HepG2 (cell line): ENCODE measurements around the gene RALB. TPM values are rescaled to one million over a fixed set of nuclear protein-coding genes. Genes with fewer than 3 reads are reported as not detected.
A peak's percentile ranks its signal among the peaks of the same experiment; 100 is the strongest.

Source experiments
- FOXK2 ChIP-seq: fragments of 450-650 bp; IDR thresholded peaks from 2 replicates; pipeline ENCODE4 v1.6.1; 2016
- GPN1 ChIP-seq: sonication (generic); formaldehyde crosslinking; IDR thresholded peaks from 2 replicates; pipeline ENCODE4 v1.5.1; 2020; ENCODE audit warnings: missing genetic modification reagents, borderline replicate concordance
- IKZF4 ChIP-seq: sonication (generic); formaldehyde crosslinking; IDR thresholded peaks from 2 replicates; pipeline ENCODE4 v1.5.1; 2020; ENCODE audit warnings: borderline replicate concordance, mild to moderate bottlenecking, low read depth, missing genetic modification reagents; ENCODE audit errors: not compliant biosample characterization
- ISL2 ChIP-seq: sonication (generic); formaldehyde crosslinking; IDR thresholded peaks from 2 replicates; pipeline ENCODE4 v1.5.0; 2020; ENCODE audit warnings: missing genetic modification reagents
- RFXAP ChIP-seq: sonication (generic); formaldehyde crosslinking; IDR thresholded peaks from 2 replicates; pipeline ENCODE4 v1.4.0; 2020; ENCODE audit warnings: missing genetic modification reagents, borderline replicate concordance
- SMARCC2 ChIP-seq: fragments of 450-650 bp; IDR thresholded peaks from 2 replicates; pipeline ENCODE4 v1.6.1; 2017; ENCODE audit warnings: antibody characterized with exemption, mild to moderate bottlenecking
- ZFYVE20 ChIP-seq: sonication (generic); formaldehyde crosslinking; IDR thresholded peaks from 2 replicates; pipeline ENCODE4 v1.8.0; 2023; ENCODE audit warnings: low read depth, mild to moderate bottlenecking, moderate library complexity, missing genetic modification reagents, borderline replicate concordance
- ZNF251 ChIP-seq: sonication (generic); formaldehyde crosslinking; IDR thresholded peaks from 2 replicates; pipeline ENCODE4 v1.9.0; 2021; ENCODE audit warnings: mild to moderate bottlenecking, missing genetic modification reagents
- ZNF678 ChIP-seq: sonication (generic); formaldehyde crosslinking; IDR thresholded peaks from 2 replicates; pipeline ENCODE4 v1.4.0; 2020; ENCODE audit warnings: mild to moderate bottlenecking, missing genetic modification reagents
- polyA plus RNA-seq, 8 experiments: library from polyadenylated mRNA; depleted of rRNA in 3 of 8; stranded (reverse) in 7 of 8; unstranded in 1 of 8; fragments of >200 nt; fragmentation: Illumina TruSeq in 4 of 8; extraction: Trizol in 4 of 8; gene quantifications; 2 replicates each; pipeline versions ENCODE4 v1.2.1 to v1.2.3, GENCODE V29; 2011 to 2016; ENCODE audit warnings: low read depth in 4 of 8, missing spikeins in 1 of 8, mixed read lengths in 1 of 8; ENCODE audit not compliant: insufficient read depth in 1 of 8
- total RNA-seq, 5 experiments: library from RNA; depleted of rRNA; stranded (reverse); fragments of >200 nt; fragmentation: Illumina TruSeq; extraction: Trizol; gene quantifications; 2 replicates each; pipeline ENCODE4 v1.2.3, GENCODE V29; 2016; ENCODE audit warnings: low read depth in 1 of 5
- TF ChIP-seq, protein P1 (sequence below), 2 experiments: sonication (generic) in 1 of 2; formaldehyde crosslinking in 1 of 2; IDR thresholded peaks; 2 replicates each; pipeline versions ENCODE4 v1.4.0 to v1.6.1; 2016 to 2020; ENCODE audit warnings: borderline replicate concordance in 1 of 2, low read depth in 1 of 2, mild to moderate bottlenecking in 1 of 2, missing genetic modification reagents in 1 of 2
- TF ChIP-seq, protein P2 (sequence below): sonication (generic); formaldehyde crosslinking; conservative IDR thresholded peaks from 2 replicates; pipeline ENCODE4 v1.4.0; 2020; ENCODE audit warnings: missing genetic modification reagents
- TF ChIP-seq, protein P3 (sequence below): sonication (generic); formaldehyde crosslinking; IDR thresholded peaks from 2 replicates; pipeline ENCODE4 v1.4.0; 2020; ENCODE audit warnings: mild to moderate bottlenecking, missing genetic modification reagents

The RALB gene
- total and polyA plus RNA-seq, 2 of the 13 experiments (the other 11 are each of a cell fraction or from before 2014, with no cell fraction given) = 37.8 to 43.2 TPM

DNA sequence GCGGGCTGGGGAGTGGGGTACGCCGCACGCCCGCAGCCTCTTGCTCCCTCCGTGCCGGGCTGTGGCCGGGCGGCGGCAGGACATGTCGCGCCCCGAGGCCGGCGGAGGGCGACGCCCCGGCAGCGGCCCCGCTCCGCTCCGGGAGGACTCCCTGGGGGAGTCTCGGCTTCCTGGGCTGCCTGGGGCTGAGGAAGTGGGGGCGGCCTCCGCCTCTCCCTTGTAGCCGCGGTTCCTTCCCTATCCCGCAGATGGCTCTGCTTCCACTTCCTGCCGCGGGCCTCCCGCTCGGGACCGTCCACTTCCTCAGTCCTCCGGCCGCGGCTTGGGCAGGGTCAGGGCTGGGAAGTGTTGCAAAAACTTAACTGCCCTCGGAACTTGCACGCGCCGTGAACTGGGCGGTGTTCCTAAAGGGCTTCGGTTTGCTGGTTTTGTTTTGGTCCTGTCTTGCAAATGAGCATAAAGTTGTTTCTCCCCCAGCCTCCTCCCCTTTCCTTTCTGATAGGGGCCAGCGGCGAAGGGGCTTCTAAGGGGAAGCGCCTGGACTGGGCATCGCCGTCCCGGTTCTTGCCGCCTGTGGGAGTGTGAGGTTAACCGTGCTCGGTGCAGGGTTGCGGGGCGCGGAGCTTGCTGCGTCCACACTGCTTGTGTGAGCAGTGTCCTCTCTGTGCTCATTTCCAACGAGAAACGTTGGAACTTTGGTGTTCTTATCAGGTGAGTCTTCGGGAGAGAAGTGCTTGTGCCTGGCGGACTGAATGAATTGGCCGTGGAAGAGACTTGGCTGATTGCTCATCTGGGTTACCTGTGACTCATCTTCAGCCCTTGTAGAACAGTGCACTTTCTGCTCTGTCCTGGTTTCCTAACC, 600 bp downstream of the RALB start (continued):
- TF ChIP-seq ZNF251 (CRISPR knock-in tag) = no peak
- TF ChIP-seq FOXK2 = no peak
- no peak for TF ChIP-seq SMARCC2
- no peak for TF ChIP-seq ISL2 (CRISPR knock-in tag)
- TF ChIP-seq ZNF678 (CRISPR knock-in tag) = 0 out of 2 replicates have a peak, but pooled peaks have one; percentile 14
- TF ChIP-seq, protein P1, sequence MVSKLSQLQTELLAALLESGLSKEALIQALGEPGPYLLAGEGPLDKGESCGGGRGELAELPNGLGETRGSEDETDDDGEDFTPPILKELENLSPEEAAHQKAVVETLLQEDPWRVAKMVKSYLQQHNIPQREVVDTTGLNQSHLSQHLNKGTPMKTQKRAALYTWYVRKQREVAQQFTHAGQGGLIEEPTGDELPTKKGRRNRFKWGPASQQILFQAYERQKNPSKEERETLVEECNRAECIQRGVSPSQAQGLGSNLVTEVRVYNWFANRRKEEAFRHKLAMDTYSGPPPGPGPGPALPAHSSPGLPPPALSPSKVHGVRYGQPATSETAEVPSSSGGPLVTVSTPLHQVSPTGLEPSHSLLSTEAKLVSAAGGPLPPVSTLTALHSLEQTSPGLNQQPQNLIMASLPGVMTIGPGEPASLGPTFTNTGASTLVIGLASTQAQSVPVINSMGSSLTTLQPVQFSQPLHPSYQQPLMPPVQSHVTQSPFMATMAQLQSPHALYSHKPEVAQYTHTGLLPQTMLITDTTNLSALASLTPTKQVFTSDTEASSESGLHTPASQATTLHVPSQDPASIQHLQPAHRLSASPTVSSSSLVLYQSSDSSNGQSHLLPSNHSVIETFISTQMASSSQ (IDR thresholded peaks at IDR 0.05; ENCODE audit: low read depth) = no peak
- TF ChIP-seq, protein P1 (CRISPR knock-in tag; IDR thresholded peaks at IDR 0.05; ENCODE audit: borderline replicate concordance) = no peak
- TF ChIP-seq, protein P2, sequence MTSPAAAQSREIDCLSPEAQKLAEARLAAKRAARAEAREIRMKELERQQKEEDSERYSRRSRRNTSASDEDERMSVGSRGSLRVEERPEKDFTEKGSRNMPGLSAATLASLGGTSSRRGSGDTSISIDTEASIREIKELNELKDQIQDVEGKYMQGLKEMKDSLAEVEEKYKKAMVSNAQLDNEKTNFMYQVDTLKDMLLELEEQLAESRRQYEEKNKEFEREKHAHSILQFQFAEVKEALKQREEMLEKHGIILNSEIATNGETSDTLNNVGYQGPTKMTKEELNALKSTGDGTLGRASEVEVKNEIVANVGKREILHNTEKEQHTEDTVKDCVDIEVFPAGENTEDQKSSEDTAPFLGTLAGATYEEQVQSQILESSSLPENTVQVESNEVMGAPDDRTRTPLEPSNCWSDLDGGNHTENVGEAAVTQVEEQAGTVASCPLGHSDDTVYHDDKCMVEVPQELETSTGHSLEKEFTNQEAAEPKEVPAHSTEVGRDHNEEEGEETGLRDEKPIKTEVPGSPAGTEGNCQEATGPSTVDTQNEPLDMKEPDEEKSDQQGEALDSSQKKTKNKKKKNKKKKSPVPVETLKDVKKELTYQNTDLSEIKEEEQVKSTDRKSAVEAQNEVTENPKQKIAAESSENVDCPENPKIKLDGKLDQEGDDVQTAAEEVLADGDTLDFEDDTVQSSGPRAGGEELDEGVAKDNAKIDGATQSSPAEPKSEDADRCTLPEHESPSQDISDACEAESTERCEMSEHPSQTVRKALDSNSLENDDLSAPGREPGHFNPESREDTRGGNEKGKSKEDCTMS (CRISPR knock-in tag) = no peak
- no peak for TF ChIP-seq RFXAP (CRISPR knock-in tag)
- no peak for TF ChIP-seq GPN1 (CRISPR knock-in tag)
- TF ChIP-seq IKZF4 = peak; percentile 38
- TF ChIP-seq, protein P3, sequence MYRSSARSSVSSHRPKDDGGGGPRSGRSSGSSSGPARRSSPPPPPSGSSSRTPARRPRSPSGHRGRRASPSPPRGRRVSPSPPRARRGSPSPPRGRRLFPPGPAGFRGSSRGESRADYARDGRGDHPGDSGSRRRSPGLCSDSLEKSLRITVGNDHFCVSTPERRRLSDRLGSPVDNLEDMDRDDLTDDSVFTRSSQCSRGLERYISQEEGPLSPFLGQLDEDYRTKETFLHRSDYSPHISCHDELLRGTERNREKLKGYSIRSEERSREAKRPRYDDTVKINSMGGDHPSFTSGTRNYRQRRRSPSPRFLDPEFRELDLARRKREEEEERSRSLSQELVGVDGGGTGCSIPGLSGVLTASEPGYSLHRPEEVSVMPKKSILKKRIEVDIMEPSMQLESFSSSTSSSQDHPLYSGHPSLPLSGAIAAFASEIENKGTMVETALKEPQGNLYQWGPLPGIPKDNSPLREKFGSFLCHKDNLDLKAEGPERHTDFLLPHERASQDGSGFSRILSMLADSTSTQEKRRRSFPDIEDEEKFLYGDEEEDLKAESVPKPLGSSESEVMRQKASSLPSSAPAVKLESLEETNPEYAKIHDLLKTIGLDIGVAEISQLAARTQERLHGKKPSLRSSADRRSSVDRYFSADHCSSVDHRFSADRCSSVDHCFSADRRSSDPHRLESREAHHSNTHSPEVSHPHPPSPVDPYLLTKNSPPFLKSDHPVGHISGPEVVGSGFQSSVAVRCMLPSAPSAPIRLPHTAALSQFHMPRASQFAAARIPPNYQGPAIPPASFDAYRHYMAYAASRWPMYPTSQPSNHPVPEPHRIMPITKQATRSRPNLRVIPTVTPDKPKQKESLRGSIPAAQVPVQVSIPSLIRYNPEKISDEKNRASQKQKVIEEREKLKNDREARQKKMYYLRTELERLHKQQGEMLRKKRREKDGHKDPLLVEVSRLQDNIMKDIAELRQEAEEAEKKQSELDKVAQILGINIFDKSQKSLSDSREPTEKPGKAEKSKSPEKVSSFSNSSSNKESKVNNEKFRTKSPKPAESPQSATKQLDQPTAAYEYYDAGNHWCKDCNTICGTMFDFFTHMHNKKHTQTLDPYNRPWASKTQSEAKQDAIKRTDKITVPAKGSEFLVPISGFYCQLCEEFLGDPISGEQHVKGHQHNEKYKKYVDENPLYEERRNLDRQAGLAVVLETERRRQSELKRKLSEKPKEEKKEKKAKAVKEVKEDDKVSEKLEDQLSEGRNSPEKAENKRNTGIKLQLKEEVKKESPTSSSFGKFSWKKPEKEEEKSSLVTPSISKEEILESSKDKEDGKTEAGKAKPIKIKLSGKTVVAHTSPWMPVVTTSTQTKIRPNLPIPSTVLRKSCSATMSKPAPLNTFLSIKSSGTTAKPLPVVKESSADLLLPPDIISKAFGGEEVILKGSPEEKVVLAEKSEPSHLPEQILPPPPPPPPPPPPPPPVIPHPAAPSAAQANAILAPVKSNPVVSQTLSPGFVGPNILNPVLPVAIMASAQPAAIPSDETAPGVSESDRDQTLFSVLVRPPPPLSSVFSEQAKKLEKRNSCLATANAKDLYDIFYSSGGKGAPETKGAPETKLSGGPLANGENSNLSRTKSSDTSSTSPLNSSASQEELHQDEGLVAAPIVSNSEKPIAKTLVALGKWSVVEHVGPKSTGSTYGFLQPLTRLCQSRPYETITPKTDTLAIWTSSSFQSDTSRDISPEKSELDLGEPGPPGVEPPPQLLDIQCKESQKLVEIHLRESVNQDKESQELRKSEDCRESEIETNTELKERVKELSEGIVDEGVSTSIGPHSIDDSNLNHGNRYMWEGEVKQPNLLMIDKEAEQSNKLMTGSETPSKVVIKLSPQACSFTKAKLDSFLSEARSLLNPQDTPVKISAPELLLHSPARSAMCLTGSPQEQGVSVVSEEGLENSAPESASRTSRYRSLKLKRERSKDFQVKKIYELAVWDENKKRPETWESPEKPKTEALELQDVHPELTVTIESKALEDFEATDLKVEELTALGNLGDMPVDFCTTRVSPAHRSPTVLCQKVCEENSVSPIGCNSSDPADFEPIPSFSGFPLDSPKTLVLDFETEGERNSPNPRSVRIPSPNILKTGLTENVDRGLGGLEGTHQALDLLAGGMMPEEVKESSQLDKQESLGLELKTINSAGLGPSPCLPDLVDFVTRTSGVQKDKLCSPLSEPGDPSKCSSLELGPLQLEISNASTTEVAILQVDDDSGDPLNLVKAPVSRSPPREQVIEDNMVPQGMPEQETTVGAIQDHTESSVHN (CRISPR knock-in tag) = peak; percentile 72
- TF ChIP-seq ZFYVE20 (CRISPR knock-in tag) = no peak
